ENCODE data around the gene TBCD. TPM values are rescaled to one million over a fixed set of nuclear protein-coding genes. Genes with fewer than 3 reads are reported as not detected.
A peak's percentile ranks its signal among the peaks of the same experiment; 100 is the strongest.

Gene TBCD
- total and polyA plus RNA-seq, 12 donors = 41.3 to 107 (median 52.4) TPM

DNA sequence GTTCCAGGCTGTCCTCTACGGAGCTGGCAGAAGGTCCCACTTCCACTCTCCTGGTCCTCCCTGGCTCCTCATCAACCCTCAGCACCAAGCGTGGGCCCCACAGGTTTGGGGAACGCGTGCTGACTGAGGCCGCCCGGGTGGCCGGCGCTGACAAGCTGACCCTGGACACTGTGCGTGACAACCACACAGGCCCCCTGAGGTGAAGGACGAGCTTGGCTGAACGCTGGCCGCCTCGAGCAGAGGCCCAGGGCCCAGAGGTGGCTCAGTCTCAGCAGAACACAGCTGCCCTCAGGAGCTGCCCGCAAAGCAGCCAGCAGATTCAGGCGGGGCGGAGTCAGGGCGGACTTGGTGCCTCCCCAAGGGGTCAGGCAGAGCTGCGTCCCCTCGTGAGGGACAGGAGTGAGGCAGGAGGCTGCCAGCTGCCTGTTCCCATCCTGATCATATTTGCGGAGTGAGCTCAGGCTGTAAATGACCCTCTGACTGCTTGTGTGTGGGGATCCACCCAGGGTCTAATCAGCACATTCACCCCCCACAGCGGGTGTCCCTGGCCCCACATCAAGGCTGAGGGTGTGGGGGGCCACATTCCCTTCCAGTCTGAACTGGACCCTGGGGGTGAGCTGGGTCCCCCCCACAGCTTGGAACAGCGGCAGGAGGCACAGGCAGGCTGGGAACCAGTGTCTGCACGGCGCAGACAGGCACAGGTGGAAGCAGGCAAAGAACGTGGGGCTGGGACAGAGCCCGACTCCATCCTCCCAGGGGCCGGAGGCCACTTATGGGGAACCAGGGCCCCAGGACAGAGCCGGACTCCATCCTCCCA is 222.5 kb downstream of the TBCD start:
- no peak for DNase-seq
- WGBS, 2 donors = 88% methylated on average over 28 of the region's 28 CpGs
- peaks cover 0 to 12% (median 0%) of the 10 kb centered on the region in 9 donors for H3K4me1 ChIP-seq
- TF ChIP-seq, protein P1, sequence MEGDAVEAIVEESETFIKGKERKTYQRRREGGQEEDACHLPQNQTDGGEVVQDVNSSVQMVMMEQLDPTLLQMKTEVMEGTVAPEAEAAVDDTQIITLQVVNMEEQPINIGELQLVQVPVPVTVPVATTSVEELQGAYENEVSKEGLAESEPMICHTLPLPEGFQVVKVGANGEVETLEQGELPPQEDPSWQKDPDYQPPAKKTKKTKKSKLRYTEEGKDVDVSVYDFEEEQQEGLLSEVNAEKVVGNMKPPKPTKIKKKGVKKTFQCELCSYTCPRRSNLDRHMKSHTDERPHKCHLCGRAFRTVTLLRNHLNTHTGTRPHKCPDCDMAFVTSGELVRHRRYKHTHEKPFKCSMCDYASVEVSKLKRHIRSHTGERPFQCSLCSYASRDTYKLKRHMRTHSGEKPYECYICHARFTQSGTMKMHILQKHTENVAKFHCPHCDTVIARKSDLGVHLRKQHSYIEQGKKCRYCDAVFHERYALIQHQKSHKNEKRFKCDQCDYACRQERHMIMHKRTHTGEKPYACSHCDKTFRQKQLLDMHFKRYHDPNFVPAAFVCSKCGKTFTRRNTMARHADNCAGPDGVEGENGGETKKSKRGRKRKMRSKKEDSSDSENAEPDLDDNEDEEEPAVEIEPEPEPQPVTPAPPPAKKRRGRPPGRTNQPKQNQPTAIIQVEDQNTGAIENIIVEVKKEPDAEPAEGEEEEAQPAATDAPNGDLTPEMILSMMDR (IDR thresholded peaks at IDR 0.05) = no peak
- no peaks in the 10 kb centered on the region for H3K36me3 ChIP-seq
- H3K4me3 ChIP-seq = no peak overlapping the region
- no peaks in the 10 kb centered on the region for H3K27me3 ChIP-seq
- no peaks in the 10 kb centered on the region for H3K9me3 ChIP-seq
- peak in 1 of 8 donors; percentile 47 for ATAC-seq
- H3K27ac ChIP-seq = no peak overlapping the region
- intact Hi-C loops (cut with DNase I) = no loop called here

DNA sequence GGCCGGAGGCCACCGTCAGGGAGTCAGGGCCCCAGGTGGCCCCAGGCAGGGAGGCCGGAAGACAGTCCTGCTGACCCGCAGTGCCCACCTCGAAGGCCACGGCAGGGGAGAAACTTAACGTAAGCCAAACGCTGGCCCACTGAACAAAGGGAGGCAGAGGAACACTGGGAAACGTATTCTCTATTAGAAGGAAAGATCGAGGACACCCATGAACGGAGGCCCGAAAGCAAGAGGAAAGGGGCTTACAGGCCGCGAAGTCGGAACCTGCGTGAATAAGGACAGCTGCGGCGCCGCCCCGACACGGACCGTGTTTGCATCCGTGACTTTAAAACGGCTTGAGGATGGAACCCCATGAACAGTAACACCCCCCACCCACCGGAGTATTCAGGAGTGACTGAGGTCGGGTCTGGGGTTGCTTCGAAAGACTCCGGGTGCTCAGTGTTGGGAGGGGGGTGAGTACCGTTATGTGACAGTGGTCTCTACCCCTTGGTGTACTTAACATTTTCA is 225.2 kb downstream of the TBCD start:
- H3K4me3 ChIP-seq = no peak overlapping the region
- 96% methylated on average over 29 of the region's 29 CpGs for WGBS, 2 donors
- no peaks in the 10 kb centered on the region for H3K9me3 ChIP-seq
- TF ChIP-seq, protein P1 (IDR thresholded peaks at IDR 0.05) = no peak
- no peak overlapping the region for H3K27ac ChIP-seq
- peaks cover 0 to 18% (median 0%) of the 10 kb centered on the region in 9 donors for H3K4me1 ChIP-seq
- no peak for ATAC-seq
- H3K27me3 ChIP-seq = no peaks in the 10 kb centered on the region
- intact Hi-C loops (cut with DNase I) = no loop called here
- no peak for DNase-seq
- H3K36me3 ChIP-seq = no peaks in the 10 kb centered on the region

DNA sequence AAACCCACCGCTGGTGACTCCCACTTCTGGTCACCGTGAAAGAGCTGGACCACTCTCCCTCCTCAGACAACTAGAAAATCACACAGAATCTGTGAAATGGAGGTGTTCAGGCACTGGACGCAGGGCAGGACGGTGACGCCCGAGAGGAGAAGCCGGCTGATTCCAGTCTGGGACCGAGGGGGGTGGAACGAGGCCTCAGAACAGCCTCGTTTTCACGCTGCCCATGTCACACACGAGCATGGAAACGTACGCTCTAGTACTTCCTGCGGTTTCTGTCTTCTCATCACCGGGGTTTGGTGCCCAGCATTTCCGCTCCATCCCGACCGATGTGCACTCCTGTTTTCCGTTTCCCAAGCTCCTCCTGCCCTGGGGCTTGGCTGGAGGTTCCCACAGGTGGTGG is 225.7 kb downstream of the TBCD start:
- H3K27ac ChIP-seq = no peak overlapping the region
- DNase-seq (no peak), ATAC-seq (no peak)
- H3K9me3 ChIP-seq = no peaks in the 10 kb centered on the region
- intact Hi-C loops (cut with DNase I) = no loop called here
- H3K27me3 ChIP-seq = no peaks in the 10 kb centered on the region
- no peaks in the 10 kb centered on the region for H3K36me3 ChIP-seq
- WGBS, 2 donors = 94% methylated on average over 20 of the region's 20 CpGs
- H3K4me1 ChIP-seq = peaks cover 0 to 18% (median 0%) of the 10 kb centered on the region in 9 donors
- TF ChIP-seq, protein P1 (IDR thresholded peaks at IDR 0.05) = no peak
- H3K4me3 ChIP-seq = no peak overlapping the region

DNA sequence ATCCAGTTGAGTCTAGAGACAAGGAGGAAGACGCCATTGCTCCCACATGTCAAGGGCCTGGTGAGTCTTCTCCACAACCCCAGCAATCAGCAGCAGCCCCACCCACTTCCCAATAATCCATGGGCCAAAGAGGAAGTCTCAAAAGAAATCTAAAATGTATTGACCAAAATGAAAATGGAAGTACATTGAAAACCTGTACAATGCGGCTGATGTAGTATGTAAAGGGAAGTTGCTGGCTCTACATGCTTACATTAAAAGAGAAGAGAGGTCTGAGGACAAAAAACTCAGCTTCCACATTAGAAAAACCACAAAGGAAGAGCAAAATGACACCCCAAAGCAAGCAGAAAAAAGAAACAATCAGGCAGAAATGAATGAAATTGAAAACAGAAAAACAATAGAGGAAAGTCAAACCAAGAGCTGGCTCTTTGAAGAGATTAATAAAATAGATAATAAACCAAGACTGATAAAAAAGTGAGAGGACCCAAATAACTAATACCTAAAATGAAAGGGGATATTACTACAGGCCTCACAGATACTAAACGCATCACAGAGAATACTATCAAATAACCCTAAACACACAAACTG is 227.0 kb downstream of the TBCD start:
- DNase-seq = no peak
- WGBS, 2 donors = 88 to 89% methylated on average over 3 of the region's 3 CpGs
- Histone ChIP-seq H3K4me1 (peaks cover 0 to 18% (median 0%) of the 10 kb centered on the region in 9 donors), H3K36me3 (no peaks in the 10 kb centered on the region), H3K27ac (peak overlapping the region in 1 of 10 donors; percentile 78), H3K9me3 (no peaks in the 10 kb centered on the region), H3K4me3 (no peak overlapping the region), H3K27me3 (no peaks in the 10 kb centered on the region)
- intact Hi-C loops (cut with DNase I) = no loop called here
- TF ChIP-seq, protein P1 (IDR thresholded peaks at IDR 0.05) = no peak
- peak in 4 of 8 donors; percentile 19 to 52 (median 38) for ATAC-seq
